Naive B cell (primary cell): ENCODE measurements around the gene GGT1. TPM values are rescaled to one million over a fixed set of nuclear protein-coding genes. Genes with fewer than 3 reads are reported as not detected.
A peak's percentile ranks its signal among the peaks of the same experiment; 100 is the strongest.
"Not testable (repeated sequence)": the region's sequence is repeated elsewhere in the genome, so short reads cannot be mapped to it uniquely, and the experiment has no call there.

ENCODE experiments used
- ATAC-seq, 2 donors: fragments of 150-1000 bp; cut with Tn5 transposase; 2 replicates each; pipeline ENCODE4 v1.10.0; 2021; ENCODE audit warnings: low read depth in 2 of 2, mild to moderate bottlenecking in 2 of 2, moderate library complexity in 2 of 2
- DNase-seq: peaks from one replicate; pipeline ENCODE4 v3.0.0; 2022
- H3K27ac Mint-ChIP-seq, 6 donors: one replicate each; pipeline ENCODE4 v1.8.0; 2020 to 2022; ENCODE audit warnings: mild to moderate bottlenecking in 6 of 6, mixed read lengths in 6 of 6, moderate library complexity in 5 of 6, inconsistent platforms in 2 of 6
- H3K27me3 Mint-ChIP-seq, 3 donors: one replicate each; pipeline ENCODE4 v1.8.0; 2021 to 2022; ENCODE audit warnings: mixed read lengths in 3 of 3, mild to moderate bottlenecking in 1 of 3
- H3K36me3 Mint-ChIP-seq, 2 donors: one replicate each; pipeline ENCODE4 v1.8.0; 2020 to 2022; ENCODE audit warnings: mixed read lengths in 2 of 2, inconsistent platforms in 1 of 2, mild to moderate bottlenecking in 1 of 2
- H3K4me1 Mint-ChIP-seq, 3 donors: one replicate each; pipeline ENCODE4 v1.8.0; 2020 to 2022; ENCODE audit warnings: mixed read lengths in 3 of 3, inconsistent platforms in 1 of 3, mild to moderate bottlenecking in 1 of 3, moderate library complexity in 1 of 3
- H3K4me3 Mint-ChIP-seq, 8 donors: one replicate each; pipeline ENCODE4 v1.8.0; 2020 to 2022; ENCODE audit warnings: mild to moderate bottlenecking in 8 of 8, mixed read lengths in 8 of 8, moderate library complexity in 8 of 8, inconsistent platforms in 2 of 8
- H3K9me3 Mint-ChIP-seq, 7 donors: one replicate each; pipeline ENCODE4 v1.8.0; 2020 to 2022; ENCODE audit warnings: mixed read lengths in 7 of 7, mild to moderate bottlenecking in 5 of 7, inconsistent platforms in 2 of 7, moderate library complexity in 1 of 7
- polyA plus RNA-seq, 6 donors: library from polyadenylated mRNA; unstranded; fragments of 300-500 nt; fragmentation: Illumina TruSeq; gene quantifications; one replicate each; pipeline ENCODE4 v1.2.3, GENCODE V29; 2021; ENCODE audit warnings: low read depth in 6 of 6

The GGT1 gene
- polyA plus RNA-seq, 6 donors from 2014 or later = 0.17 to 0.90 (median 0.70) TPM; not detected in 2

DNA sequence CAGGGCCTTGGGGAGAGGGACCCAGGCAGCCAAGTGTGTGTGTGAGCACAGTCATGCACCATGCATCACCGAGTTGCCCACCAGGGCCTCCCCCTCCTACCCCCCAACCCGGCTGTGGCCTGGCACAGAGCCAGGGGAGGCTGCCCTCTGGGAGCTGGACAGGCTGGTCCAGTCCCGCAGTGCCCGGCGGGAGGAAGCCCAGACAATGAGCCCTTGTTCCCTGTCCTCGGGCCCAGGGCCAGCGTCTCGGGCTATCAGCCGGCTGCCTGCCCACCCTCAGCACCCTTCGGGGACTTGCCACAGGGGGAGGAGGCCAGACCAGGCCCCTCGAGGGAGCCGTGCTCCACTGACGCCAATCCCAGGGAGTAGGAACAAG is 14.6 kb upstream of the GGT1 start:
- peaks cover 0 to 22% (median 5%) of the 10 kb centered on the region in 3 donors for H3K27me3 Mint-ChIP-seq
- ATAC-seq = no peak
- H3K4me1 Mint-ChIP-seq = peaks cover 4 to 7% (median 6%) of the 10 kb centered on the region in 3 donors

DNA sequence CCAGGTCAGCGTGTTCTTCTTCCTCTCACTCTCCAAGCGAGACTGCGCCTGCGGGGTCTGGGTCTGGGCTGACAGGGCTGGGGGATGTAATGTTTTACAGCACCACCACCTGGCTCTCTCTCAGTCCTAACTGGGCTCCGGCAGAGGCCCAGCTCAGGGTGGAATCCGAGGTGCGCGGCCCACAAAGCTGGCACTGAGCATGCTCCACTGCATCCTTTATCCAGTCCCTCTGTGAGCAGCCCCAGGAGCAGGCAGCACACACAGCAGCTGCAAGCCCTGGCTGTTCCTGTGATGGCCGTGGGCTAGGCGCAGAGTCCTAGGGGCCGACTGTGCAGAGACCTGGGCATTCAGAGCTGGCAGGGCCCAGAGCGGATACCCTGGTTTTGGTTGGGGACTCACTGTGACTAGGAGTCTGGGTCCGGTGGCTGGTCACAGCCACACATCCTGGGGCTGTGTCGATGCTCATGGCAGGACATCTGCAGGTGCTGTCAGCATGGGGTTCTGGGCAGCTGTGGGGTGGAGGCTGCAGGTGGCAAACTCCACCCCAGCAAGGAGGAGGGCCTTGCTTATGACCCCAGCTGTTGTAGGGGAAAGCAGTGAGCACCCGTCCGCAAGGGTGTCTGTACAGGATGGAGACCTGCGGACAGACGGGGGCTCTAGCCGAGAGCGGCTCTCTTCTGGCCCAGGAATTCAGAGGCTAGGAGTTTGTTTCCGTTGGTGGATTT is 14.1 kb upstream of the GGT1 start:
- Mint-ChIP-seq H3K4me1 (peaks cover 4 to 7% (median 6%) of the 10 kb centered on the region in 3 donors), H3K27me3 (peaks cover 0 to 22% (median 5%) of the 10 kb centered on the region in 3 donors), H3K4me3 (no peak overlapping the region), H3K9me3 (no peaks in the 10 kb centered on the region), H3K36me3 (no peaks in the 10 kb centered on the region), H3K27ac (no peak overlapping the region)
- ATAC-seq = no peak
- DNase-seq = no peak

More for the DNA sequence above, 14.6 kb upstream of the GGT1 start:
- no peak for DNase-seq
- H3K36me3 Mint-ChIP-seq = no peaks in the 10 kb centered on the region
- H3K27ac Mint-ChIP-seq = no peak overlapping the region
- H3K4me3 Mint-ChIP-seq = no peak overlapping the region
- no peaks in the 10 kb centered on the region for H3K9me3 Mint-ChIP-seq

DNA sequence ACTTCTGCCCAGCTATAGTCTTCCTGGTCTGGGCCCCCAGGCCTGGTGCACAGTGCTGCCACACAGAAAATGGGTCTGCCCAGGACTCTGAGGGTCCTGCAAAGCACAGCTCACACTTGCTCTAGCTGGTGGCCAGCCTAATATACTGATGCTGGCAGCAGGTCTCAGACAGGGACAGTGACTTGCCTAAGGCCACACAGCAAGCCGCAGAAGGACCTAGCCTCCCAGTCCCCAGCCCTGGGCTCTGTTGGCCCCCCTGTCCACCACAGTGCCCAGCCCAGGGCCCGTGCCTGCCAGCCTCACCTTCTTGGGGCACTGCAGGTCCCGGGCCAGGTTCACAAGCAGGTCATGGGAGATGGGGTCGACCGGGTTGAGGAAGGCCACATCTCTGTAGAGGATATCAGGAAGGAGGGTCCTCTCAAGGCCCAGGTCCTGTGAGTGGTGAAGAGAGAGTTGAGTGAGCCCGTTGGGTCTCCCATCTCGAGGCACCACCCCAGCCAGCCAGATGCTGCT is 13.4 kb upstream of the GGT1 start:
- Mint-ChIP-seq H3K4me1 (peaks cover 4 to 7% (median 6%) of the 10 kb centered on the region in 3 donors), H3K36me3 (no peaks in the 10 kb centered on the region), H3K4me3 (no peak overlapping the region), H3K27ac (no peak overlapping the region), H3K27me3 (peaks cover 0 to 22% (median 5%) of the 10 kb centered on the region in 3 donors), H3K9me3 (no peaks in the 10 kb centered on the region)
- DNase-seq = no peak
- ATAC-seq = no peak

DNA sequence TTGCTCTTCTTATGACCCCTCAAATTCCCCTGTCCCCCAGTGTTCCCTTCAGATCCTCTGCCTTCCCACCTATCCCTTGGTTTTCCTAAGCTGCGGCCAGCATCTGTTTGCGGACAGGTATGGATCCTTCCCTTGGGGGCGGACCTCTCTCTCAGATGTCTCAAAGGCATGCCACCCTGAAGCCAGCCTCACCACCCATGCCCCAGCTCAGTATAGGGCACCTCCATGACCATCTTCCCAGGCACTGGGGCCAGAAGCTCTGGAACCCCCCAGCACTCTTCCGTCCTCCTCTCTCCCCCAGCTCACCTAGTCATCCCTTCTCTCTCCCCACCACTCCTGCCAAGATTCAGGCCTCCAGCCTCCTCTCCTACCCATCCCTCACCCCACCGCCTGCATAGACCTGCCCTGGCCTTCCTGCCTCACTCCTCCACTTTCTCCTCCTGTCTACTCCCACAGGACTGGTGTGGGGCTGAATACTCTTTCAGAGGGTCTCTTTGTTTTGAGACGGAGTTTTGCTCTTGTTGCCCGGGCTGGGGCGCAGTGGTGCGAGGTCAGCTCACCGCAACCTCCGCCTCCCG is 12.3 kb upstream of the GGT1 start:
- Mint-ChIP-seq H3K4me3 (peak overlapping the region in 1 of 8 donors; percentile 22), H3K27ac (peak overlapping the region in 1 of 6 donors; percentile 31)

DNA sequence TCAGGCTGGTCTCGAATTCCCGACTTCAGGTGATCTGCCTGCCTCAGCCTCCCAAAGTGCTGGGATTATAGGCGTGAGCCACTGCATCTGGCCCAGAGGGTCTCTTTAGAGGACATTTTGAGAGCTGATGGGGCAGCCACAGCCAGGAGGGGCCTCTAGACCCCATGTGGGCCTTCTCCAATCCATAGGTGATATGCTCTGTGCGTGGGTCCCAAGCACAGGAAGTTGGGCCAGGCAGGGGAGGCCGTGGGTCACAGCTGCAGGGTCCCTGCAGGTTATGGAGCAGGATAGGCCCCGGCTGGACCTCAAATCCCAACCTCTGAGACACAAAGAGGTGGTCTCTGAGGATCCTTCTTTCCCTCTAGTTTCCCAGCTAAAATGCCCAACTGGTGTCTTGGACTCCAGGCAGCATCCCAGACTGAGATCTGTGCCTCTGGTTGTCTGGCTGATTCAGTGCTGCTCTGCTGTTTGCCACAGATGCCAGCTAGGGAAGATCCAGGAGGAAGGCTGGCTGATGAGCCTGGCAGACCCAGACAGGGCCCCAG is 11.6 kb upstream of the GGT1 start:
- ATAC-seq (no peak), DNase-seq (no peak)
- peak overlapping the region in 3 of 8 donors; percentile 19 to 94 (median 81) for H3K4me3 Mint-ChIP-seq
- peaks cover 0 to 32% (median 5%) of the 10 kb centered on the region in 3 donors for H3K27me3 Mint-ChIP-seq
- no peak overlapping the region for H3K27ac Mint-ChIP-seq
- no peaks in the 10 kb centered on the region for H3K9me3 Mint-ChIP-seq
- no peaks in the 10 kb centered on the region for H3K36me3 Mint-ChIP-seq
- peaks cover 4 to 7% (median 6%) of the 10 kb centered on the region in 3 donors for H3K4me1 Mint-ChIP-seq

More for the DNA sequence above, 12.3 kb upstream of the GGT1 start:
- no peak for DNase-seq
- Mint-ChIP-seq H3K27me3 (peaks cover 0 to 29% (median 5%) of the 10 kb centered on the region in 3 donors), H3K9me3 (no peaks in the 10 kb centered on the region), H3K4me1 (peaks cover 4 to 7% (median 6%) of the 10 kb centered on the region in 3 donors), H3K36me3 (no peaks in the 10 kb centered on the region)
- ATAC-seq = no peak

DNA sequence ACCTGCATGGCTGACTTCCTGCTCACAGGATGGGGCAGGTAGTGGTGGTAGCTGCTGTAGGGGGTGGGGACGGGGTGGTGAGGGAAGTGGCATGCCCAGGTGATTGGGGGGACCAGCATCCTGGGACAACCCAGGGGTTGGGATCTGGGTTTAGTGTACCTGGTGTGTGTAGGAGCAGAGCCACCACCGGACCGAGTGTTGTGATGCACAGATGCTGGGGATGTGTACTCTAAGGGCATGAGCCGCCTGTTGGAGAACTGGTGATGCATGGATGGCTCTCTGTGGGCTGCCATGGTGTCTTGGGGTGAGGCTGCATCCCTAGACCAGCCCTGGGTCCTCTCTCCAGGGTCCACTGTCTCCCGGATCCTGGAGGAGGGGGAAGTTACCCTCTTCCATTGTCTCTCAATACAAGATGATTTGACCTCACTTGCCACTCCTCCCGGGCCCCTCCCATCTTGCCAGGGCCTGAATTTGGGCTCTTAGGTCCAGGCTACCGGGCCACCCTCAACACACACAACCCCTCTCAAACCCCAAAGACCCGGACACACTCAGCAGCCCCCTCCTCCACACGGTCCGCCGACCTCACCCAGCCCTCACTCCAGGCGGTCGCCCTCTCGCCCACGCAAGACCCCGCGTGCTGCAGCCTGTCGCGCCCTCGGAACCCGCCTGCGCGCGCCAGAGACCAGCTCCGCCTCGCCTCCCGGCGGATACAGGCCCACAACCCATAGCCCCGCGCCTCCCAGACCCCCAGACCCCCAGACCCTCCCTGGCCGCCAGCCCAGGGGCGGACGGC is 10.7 kb upstream of the GGT1 start:
- Mint-ChIP-seq H3K27ac (peak overlapping the region in 2 of 6 donors; percentile 51 to 76), H3K36me3 (no peaks in the 10 kb centered on the region), H3K9me3 (no peaks in the 10 kb centered on the region), H3K4me3 (peak overlapping the region; percentile 81 to 94 (median 88)), H3K4me1 (peaks cover 4 to 7% (median 6%) of the 10 kb centered on the region in 3 donors), H3K27me3 (peaks cover 0 to 32% (median 5%) of the 10 kb centered on the region in 3 donors)
- ATAC-seq = peak in 1 of 2 donors; percentile 16
- no peak for DNase-seq

DNA sequence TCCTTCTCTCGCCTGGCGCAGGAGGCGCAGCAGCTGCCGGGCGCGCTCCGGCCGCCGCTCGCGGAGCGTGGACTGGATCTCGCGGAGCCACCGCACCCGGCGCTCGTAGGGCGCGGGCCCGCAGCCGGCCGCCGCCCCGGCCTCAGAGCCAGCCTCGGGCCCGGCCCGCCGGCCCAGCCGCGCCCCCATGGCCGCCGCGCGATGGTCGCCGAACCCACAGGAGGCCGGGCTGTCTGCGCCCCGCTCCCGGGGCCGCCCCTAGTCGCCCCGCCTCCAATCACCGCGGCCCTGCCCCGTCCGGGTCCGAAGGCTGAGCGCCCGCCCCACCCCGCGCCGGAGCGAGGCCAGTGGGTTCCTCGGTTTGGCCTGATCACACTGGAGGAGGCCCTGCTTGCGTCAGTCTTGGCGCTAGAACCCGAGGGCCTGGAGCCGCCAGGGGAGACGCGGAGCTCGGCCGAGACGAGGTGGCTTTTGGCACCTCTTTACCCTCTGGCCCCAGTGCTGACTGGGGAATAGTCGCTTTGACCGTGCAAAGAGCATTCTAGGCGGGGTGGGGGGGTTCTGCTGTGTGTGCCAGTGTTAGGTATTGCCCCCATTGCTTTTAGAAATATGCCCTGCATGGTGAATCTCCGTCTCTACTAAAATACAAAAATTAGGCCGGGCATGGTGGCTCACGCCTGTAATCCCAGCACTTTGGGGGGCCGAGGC is 10.0 kb upstream of the GGT1 start, which contains the start of gene LRRC75B:
Gene LRRC75B, minus strand, starts transcription at position 223 of the 708 bp plus-strand sequence. Its CDS starts 34 bp downstream, at position 189.
- no peak for DNase-seq
- H3K27ac Mint-ChIP-seq = peak within 1 kb of the TSS in 3 of 6 donors; percentile 38 to 76 (median 51)
- H3K27me3 Mint-ChIP-seq = peaks cover 0 to 32% (median 5%) of the 10 kb centered on the region in 3 donors

DNA sequence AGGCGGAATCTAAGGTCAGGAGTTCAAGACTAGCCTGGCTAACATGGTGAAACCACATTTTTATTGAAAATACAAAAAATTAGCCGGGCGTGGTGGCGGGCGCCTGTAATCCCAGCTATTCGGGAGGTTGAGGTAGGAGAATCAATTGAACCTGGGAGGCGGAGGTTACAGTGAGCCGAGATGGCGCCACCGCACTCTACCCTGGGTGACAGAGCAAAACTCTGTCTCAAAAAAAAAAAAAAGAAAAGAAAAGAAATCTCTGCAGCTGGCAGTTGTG is 9.5 kb upstream of the GGT1 start:
- not testable (repeated sequence) for H3K9me3 Mint-ChIP-seq, H3K36me3 Mint-ChIP-seq, ATAC-seq, H3K4me1 Mint-ChIP-seq, DNase-seq
- peak overlapping the region; percentile 15 to 84 (median 74) for H3K4me3 Mint-ChIP-seq
- H3K27ac Mint-ChIP-seq = peak overlapping the region in 1 of 6 donors; percentile 32
- peaks cover 0 to 32% (median 5%) of the 10 kb centered on the region in 3 donors for H3K27me3 Mint-ChIP-seq

More for the DNA sequence above, 10.0 kb upstream of the GGT1 start, which contains the start of gene LRRC75B:
- peak within 1 kb of the TSS; percentile 81 to 94 (median 88) for H3K4me3 Mint-ChIP-seq
- no peaks in the 10 kb centered on the region for H3K9me3 Mint-ChIP-seq
- H3K36me3 Mint-ChIP-seq = no peaks in the 10 kb centered on the region
- peaks cover 4 to 7% (median 6%) of the 10 kb centered on the region in 3 donors for H3K4me1 Mint-ChIP-seq
- peak; percentile 58 to 63 for ATAC-seq

DNA sequence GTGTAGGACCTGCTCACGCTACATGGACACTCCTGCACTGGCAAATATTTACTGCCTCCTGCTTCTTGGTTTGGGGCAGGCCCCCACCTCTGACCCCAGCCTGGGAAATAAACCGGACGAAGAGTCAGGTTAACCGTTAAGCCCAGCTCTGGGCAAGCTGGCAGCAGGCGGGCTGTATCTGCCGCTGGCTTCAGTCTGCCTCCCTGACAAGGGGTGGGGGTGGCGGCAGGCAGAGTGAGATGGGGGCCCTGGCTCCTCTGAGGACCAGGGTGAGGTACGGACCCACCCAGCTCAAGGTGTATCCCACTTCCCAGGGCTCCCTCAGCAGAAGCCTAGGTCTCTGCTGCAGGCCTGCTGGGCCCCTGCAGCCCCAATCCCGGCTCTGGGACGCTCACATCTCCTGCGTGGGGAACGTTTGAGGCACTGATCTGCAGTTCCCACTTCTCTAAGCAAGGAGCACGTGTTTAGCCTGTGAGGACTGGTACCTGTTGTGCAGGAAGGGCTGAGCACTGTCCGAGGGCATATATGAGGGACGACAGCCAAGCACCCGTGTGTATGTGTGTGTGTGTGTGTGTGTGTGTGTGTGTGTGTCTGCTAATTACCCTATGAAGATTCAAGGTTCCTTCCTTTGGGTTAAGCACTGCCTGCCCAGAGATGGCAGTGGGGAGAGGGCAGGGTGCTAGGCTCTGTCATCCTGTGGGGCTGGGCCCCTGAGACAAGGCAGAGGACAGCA is 9.0 kb upstream of the GGT1 start:
- peaks cover 0 to 32% (median 5%) of the 10 kb centered on the region in 3 donors for H3K27me3 Mint-ChIP-seq
- DNase-seq (no peak), ATAC-seq (no peak)
- no peaks in the 10 kb centered on the region for H3K36me3 Mint-ChIP-seq
- H3K27ac Mint-ChIP-seq = no peak overlapping the region
- H3K4me1 Mint-ChIP-seq = peaks cover 6 to 7% (median 6%) of the 10 kb centered on the region in 3 donors
- H3K4me3 Mint-ChIP-seq = peak overlapping the region in 5 of 8 donors; percentile 9 to 81 (median 16)
- no peaks in the 10 kb centered on the region for H3K9me3 Mint-ChIP-seq

DNA sequence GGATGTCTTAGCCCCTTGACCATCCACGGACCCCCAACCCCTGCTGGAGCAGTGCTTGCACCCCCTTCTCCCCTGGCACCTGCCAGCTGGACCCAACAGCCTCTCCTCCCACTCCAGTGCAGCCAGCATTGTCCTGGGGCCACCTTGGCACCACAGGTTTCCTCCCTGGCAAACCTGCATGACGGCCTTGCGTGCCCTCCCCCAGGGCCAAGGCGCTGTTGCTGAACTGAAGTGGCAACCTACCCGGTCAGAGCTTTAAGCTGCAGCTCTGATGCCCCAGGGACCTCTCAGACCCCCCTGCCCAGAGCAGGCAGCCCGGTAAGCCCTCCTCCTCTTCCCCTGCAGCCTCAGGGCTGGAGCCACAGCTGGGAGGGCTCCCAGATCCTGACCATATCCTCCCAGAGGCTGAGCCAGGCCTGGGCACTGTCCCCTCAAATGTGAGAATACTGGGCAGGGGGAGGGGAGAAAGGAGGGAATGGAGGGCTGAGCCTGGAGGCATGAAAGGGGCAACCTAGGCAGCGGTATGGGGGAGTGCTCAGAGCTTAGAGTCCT is 8.3 kb upstream of the GGT1 start:
- Mint-ChIP-seq H3K27me3 (peaks cover 0 to 32% (median 5%) of the 10 kb centered on the region in 3 donors), H3K4me3 (peak overlapping the region in 2 of 8 donors; percentile 25 to 81), H3K27ac (no peak overlapping the region), H3K9me3 (peaks cover 0 to 1% (median 0%) of the 10 kb centered on the region in 7 donors), H3K36me3 (no peaks in the 10 kb centered on the region), H3K4me1 (peaks cover 6 to 8% (median 7%) of the 10 kb centered on the region in 3 donors)
- no peak for DNase-seq
- ATAC-seq = no peak

DNA sequence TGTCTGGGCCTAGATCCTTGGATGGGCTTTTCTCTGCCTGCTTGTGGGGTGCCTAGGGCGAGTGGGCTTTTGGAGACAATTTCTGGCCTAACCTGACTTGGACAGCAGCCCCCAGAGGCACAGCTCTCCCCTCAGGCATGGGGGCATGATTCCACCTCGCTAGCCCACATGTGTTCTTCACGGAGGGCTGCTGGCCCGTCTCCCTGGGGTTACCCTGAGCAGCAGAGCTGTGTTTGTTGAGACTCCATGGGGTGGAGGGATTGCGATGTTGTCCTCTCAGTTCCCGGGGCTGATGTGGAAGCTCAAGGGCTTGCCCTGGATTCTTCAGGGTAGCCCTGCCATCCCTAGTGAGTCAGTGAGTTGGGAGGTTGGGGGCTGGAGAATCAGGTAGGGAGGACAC is 7.8 kb upstream of the GGT1 start:
- H3K27ac Mint-ChIP-seq = no peak overlapping the region
- no peak overlapping the region for H3K4me3 Mint-ChIP-seq
- no peaks in the 10 kb centered on the region for H3K36me3 Mint-ChIP-seq
- DNase-seq (no peak), ATAC-seq (no peak)
- peaks cover 0 to 32% (median 5%) of the 10 kb centered on the region in 3 donors for H3K27me3 Mint-ChIP-seq
- peaks cover 0 to 1% (median 0%) of the 10 kb centered on the region in 7 donors for H3K9me3 Mint-ChIP-seq
- H3K4me1 Mint-ChIP-seq = peaks cover 6 to 8% (median 7%) of the 10 kb centered on the region in 3 donors
